ENCODE results near the gene DOCK10. TPM values are rescaled to one million over a fixed set of nuclear protein-coding genes. Genes with fewer than 3 reads are reported as not detected.

The DOCK10 gene
- total RNA-seq, 2 donors from 2014 or later = 2.0 to 3.4 TPM

- H3K9me3 ChIP-seq = no peaks in the 10 kb centered on the region
- 46 to 72% methylated on average over 3 of the region's 3 CpGs for WGBS, 2 donors
- intact Hi-C loops (cut with DNase I) = no loop called here
- H3K27me3 ChIP-seq = no peaks in the 10 kb centered on the region
- TF ChIP-seq POLR2A (IDR thresholded peaks at IDR 0.05) (no peak), CTCF (IDR thresholded peaks at IDR 0.05) (no peak)
- DNase-seq (no peak), ATAC-seq (no peak)
- H3K4me1 ChIP-seq = no peaks in the 10 kb centered on the region
- no peak overlapping the region for H3K27ac ChIP-seq
- H3K4me3 ChIP-seq = no peak overlapping the region
- H3K36me3 ChIP-seq (replicated peaks in 1 of 2; ENCODE audit: insufficient read depth in 1 of 2, low read depth in 2 of 2) = no peaks in the 10 kb centered on the region
Observed at GRCh38 chr2:225028572-225028971, 13.7 kb downstream of the DOCK10 start.

GRCh38 chr2:225027061-225027762, 15.1 kb downstream of the DOCK10 start:
- DNase-seq = no peak
- H3K4me3 ChIP-seq = no peak overlapping the region
- 75 to 80% methylated on average over 10 of the region's 10 CpGs for WGBS, 2 donors
- H3K9me3 ChIP-seq = no peaks in the 10 kb centered on the region
- no peaks in the 10 kb centered on the region for H3K36me3 ChIP-seq (replicated peaks in 1 of 2; ENCODE audit: insufficient read depth in 1 of 2, low read depth in 2 of 2)
- no peaks in the 10 kb centered on the region for H3K27me3 ChIP-seq
- no peak overlapping the region for H3K27ac ChIP-seq
- no peak for ATAC-seq
- intact Hi-C loops (cut with DNase I) = no loop called here
- H3K4me1 ChIP-seq = peaks cover 7% of the 10 kb centered on the region
- TF ChIP-seq CTCF (IDR thresholded peaks at IDR 0.05) (no peak), POLR2A (IDR thresholded peaks at IDR 0.05) (no peak)

GRCh38 chr2:225025917-225026571, 16.2 kb downstream of the DOCK10 start:
- H3K9me3 ChIP-seq = no peaks in the 10 kb centered on the region
- no peaks in the 10 kb centered on the region for H3K27me3 ChIP-seq
- intact Hi-C loops (cut with DNase I) = no loop called here
- no peak for TF ChIP-seq CTCF (IDR thresholded peaks at IDR 0.05)
- no peak for TF ChIP-seq POLR2A (IDR thresholded peaks at IDR 0.05)
- ATAC-seq (no peak), DNase-seq (peak in 1 of 4 donors; percentile 31)
- H3K27ac ChIP-seq = no peak overlapping the region
- H3K4me1 ChIP-seq = peaks cover 18% of the 10 kb centered on the region
- H3K4me3 ChIP-seq = no peak overlapping the region
- no peaks in the 10 kb centered on the region for H3K36me3 ChIP-seq (replicated peaks in 1 of 2; ENCODE audit: insufficient read depth in 1 of 2, low read depth in 2 of 2)
- WGBS, 2 donors = 53 to 81% methylated on average over 2 of the region's 2 CpGs

GRCh38 chr2:225022188-225022587, 20.1 kb downstream of the DOCK10 start:
- intact Hi-C loops (cut with DNase I) = no loop called here

More at GRCh38 chr2:225022188-225022587, 20.1 kb downstream of the DOCK10 start:
- no peak for TF ChIP-seq CTCF (IDR thresholded peaks at IDR 0.05)
- no peak for TF ChIP-seq POLR2A (IDR thresholded peaks at IDR 0.05)
- Histone ChIP-seq H3K4me1 (peaks cover 27% of the 10 kb centered on the region), H3K36me3 (replicated peaks in 1 of 2; ENCODE audit: insufficient read depth in 1 of 2, low read depth in 2 of 2) (no peaks in the 10 kb centered on the region), H3K4me3 (no peak overlapping the region), H3K27ac (no peak overlapping the region), H3K9me3 (no peaks in the 10 kb centered on the region), H3K27me3 (no peaks in the 10 kb centered on the region)
- WGBS, 2 donors = 12 to 14% methylated on average over 4 of the region's 4 CpGs
- ATAC-seq (peak; percentile 91), DNase-seq (peak; percentile 45 to 57 (median 48))
